ENCODE results near the gene TRMT44.

DNA sequence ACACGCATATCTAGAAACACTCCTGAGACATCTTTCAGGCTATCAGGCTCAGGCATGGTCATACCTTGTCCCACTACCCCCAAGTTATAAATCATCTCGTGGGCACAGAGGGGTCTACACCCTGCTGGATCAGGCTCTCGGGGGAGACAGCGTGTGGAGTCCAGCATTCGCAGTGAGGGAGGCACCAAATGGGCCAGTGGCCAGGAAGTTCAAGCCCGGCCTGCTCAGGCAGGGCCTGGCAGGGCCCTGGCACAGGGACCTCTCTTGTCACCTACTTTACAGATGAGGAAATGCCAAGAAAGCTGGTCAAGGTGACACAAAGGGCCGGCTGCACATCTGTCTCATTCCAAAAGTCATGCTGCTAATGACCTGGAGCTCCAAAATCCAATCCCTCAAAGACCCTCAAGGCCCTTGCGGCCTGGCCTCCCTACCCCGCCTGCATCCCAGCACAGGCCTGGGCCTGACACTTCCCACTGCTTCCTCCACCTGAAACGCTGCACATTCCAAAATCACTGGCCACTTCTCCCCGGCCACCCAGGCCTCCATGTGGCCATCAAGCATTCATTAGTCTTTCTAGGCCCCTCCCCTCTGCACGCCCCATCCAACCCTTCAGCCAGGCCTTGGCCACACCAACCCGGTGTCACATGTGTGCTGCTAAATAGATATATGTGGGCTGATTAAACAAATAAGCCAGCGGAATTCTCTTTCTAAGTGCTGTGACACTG is 35.6 kb upstream of the TRMT44 start:
- TF ChIP-seq, protein P1, sequence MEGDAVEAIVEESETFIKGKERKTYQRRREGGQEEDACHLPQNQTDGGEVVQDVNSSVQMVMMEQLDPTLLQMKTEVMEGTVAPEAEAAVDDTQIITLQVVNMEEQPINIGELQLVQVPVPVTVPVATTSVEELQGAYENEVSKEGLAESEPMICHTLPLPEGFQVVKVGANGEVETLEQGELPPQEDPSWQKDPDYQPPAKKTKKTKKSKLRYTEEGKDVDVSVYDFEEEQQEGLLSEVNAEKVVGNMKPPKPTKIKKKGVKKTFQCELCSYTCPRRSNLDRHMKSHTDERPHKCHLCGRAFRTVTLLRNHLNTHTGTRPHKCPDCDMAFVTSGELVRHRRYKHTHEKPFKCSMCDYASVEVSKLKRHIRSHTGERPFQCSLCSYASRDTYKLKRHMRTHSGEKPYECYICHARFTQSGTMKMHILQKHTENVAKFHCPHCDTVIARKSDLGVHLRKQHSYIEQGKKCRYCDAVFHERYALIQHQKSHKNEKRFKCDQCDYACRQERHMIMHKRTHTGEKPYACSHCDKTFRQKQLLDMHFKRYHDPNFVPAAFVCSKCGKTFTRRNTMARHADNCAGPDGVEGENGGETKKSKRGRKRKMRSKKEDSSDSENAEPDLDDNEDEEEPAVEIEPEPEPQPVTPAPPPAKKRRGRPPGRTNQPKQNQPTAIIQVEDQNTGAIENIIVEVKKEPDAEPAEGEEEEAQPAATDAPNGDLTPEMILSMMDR (IDR thresholded peaks at IDR 0.05), result no peak
- TF ChIP-seq POLR2AphosphoS5 (IDR thresholded peaks at IDR 0.05), result no peak
- no peak for TF ChIP-seq POLR2A (IDR thresholded peaks at IDR 0.05)

Measured in prostate gland (tissue), 2 donors.